IMR-90 (cell line): Measurements from ENCODE around the gene ZSCAN25. TPM values are rescaled to one million over a fixed set of nuclear protein-coding genes. Genes with fewer than 3 reads are reported as not detected.

Source experiments
- ATAC-seq: fragments of 200-7000 bp; cut with Tn5 transposase; 2 replicates; pipeline ENCODE4 v1.9.1; 2020; ENCODE audit warnings: low read depth, mild to moderate bottlenecking, moderate library complexity
- BruUV-seq: library from RNA; stranded (reverse); fragments of 400-500 nt; replicated peaks from 2 replicates; lab custom pipeline; 2021; lab: Mats Ljungman, UMichigan
- CTCF ChIA-PET: fragments of 300-600 bp; formaldehyde crosslinking; extraction: SDS; loops from one replicate; lab custom pipeline; 2021; ENCODE audit warnings: antibody characterized with exemption; lab: Yijun Ruan, JAX
- POLR2A ChIA-PET: fragments of 300-600 bp; sonication (Branson Sonifier 250); formaldehyde crosslinking; loops from one replicate; lab custom pipeline; 2022; ENCODE audit warnings: antibody characterized with exemption; ENCODE audit not compliant: unreplicated experiment; lab: Charles Lee
- DNase-seq: peaks from one replicate; pipeline ENCODE4 v3.0.0; 2013
- H2AFZ ChIP-seq: replicated peaks from 2 replicates; pipeline ENCODE3; 2013; ENCODE audit warnings: low read length, mild to moderate bottlenecking; ENCODE audit not compliant: poor library complexity
- H2AK5ac ChIP-seq: 2 replicates; pipeline ENCODE4 v1.6.1; 2013; ENCODE audit warnings: low read depth, low read length, inconsistent platforms
- H2AK9ac ChIP-seq: replicated peaks from 2 replicates; pipeline ENCODE3; 2013; ENCODE audit warnings: mild to moderate bottlenecking, low read depth, low read length, moderate library complexity; ENCODE audit not compliant: poor library complexity
- H2BK120ac ChIP-seq: 2 replicates; pipeline ENCODE4 v1.6.1; 2013; ENCODE audit warnings: low read depth, low read length, inconsistent platforms
- H2BK15ac ChIP-seq: 3 replicates; pipeline ENCODE4 v1.6.1; 2013; ENCODE audit warnings: low read depth, low read length, inconsistent platforms
- H2BK20ac ChIP-seq: 2 replicates; pipeline ENCODE4 v1.6.1; 2013; ENCODE audit warnings: low read depth, mild to moderate bottlenecking, inconsistent platforms, low read length, moderate library complexity
- H2BK5ac ChIP-seq: 2 replicates; pipeline ENCODE4 v1.6.1; 2013; ENCODE audit warnings: mild to moderate bottlenecking, low read depth, low read length, inconsistent platforms; ENCODE audit not compliant: poor library complexity, severe bottlenecking
- H3K14ac ChIP-seq: replicated peaks from 2 replicates; pipeline ENCODE4 v1.6.1; 2013; ENCODE audit warnings: low read depth, low read length, inconsistent platforms
- H3K18ac ChIP-seq: 2 replicates; pipeline ENCODE4 v1.6.1; 2013; ENCODE audit warnings: low read depth, low read length, control low read depth
- H3K23ac ChIP-seq: 2 replicates; pipeline ENCODE4 v1.6.1; 2013; ENCODE audit warnings: low read depth, low read length, inconsistent platforms
- H3K27ac ChIP-seq: 2 replicates; pipeline ENCODE4 v1.5.1; 2013; ENCODE audit warnings: mild to moderate bottlenecking, control low read depth, low read length; ENCODE audit not compliant: insufficient read depth
- H3K27me3 ChIP-seq: 2 replicates; pipeline ENCODE4 v1.6.1; 2013; ENCODE audit warnings: low read length; ENCODE audit not compliant: control insufficient read depth, insufficient read depth
- H3K36me3 ChIP-seq: 2 replicates; pipeline ENCODE4 v1.6.1; 2013; ENCODE audit warnings: low read length, mixed read lengths; ENCODE audit not compliant: control insufficient read depth, insufficient read depth
- H3K4ac ChIP-seq: 2 replicates; pipeline ENCODE4 v1.6.1; 2013; ENCODE audit warnings: low read depth, low read length, inconsistent platforms
- H3K4me1 ChIP-seq: 2 replicates; pipeline ENCODE4 v1.6.1; 2013; ENCODE audit warnings: low read length, mixed read lengths; ENCODE audit not compliant: control insufficient read depth, insufficient read depth
- H3K4me2 ChIP-seq: 2 replicates; pipeline ENCODE4 v1.6.1; 2013; ENCODE audit warnings: low read depth, mild to moderate bottlenecking, control low read depth, low read length, moderate library complexity
- H3K4me3 ChIP-seq: 2 replicates; pipeline ENCODE4 v1.5.1; 2013; ENCODE audit warnings: low read depth, mild to moderate bottlenecking, control low read depth, low read length, moderate library complexity; ENCODE audit not compliant: insufficient read depth
- H3K56ac ChIP-seq: 2 replicates; pipeline ENCODE4 v1.6.1; 2013; ENCODE audit warnings: low read length, inconsistent platforms; ENCODE audit not compliant: insufficient read depth; ENCODE audit errors: extremely low read depth
- H3K79me1 ChIP-seq, 2 experiments: 2 replicates each; pipeline ENCODE4 v1.6.1; 2013; ENCODE audit warnings: low read length in 2 of 2, inconsistent platforms in 1 of 2, low read depth in 1 of 2
- H3K9ac ChIP-seq: 2 replicates; pipeline ENCODE4 v1.6.1; 2013; ENCODE audit warnings: low read depth, low read length, control low read depth
- H3K9me1 ChIP-seq: 2 replicates; pipeline ENCODE4 v1.6.1; 2013; ENCODE audit warnings: low read length, inconsistent platforms; ENCODE audit not compliant: insufficient read depth
- H3K9me3 ChIP-seq: 2 replicates; pipeline ENCODE4 v1.6.1; 2013; ENCODE audit warnings: low read length; ENCODE audit not compliant: control insufficient read depth, insufficient read depth
- H4K20me1 ChIP-seq: 2 replicates; pipeline ENCODE4 v1.6.1; 2013; ENCODE audit warnings: low read length, inconsistent platforms; ENCODE audit not compliant: insufficient read depth
- H4K5ac ChIP-seq: 2 replicates; pipeline ENCODE4 v1.6.1; 2013; ENCODE audit warnings: mild to moderate bottlenecking, low read depth, low read length, control low read depth
- H4K8ac ChIP-seq, 2 experiments: 2 replicates each; pipeline ENCODE4 v1.6.1; 2013; ENCODE audit warnings: low read depth in 2 of 2, low read length in 2 of 2, control low read depth in 1 of 2, inconsistent platforms in 1 of 2
- H4K91ac ChIP-seq: 2 replicates; pipeline ENCODE4 v1.6.1; 2013; ENCODE audit warnings: low read depth, low read length, inconsistent platforms; ENCODE audit not compliant: insufficient read depth
- BHLHE40 ChIP-seq: fragments of 150-350 bp; IDR thresholded peaks from 2 replicates; pipeline ENCODE4 v1.6.1; 2016; ENCODE audit warnings: mild to moderate bottlenecking, low read depth, low read length
- CEBPB ChIP-seq: IDR thresholded peaks from 2 replicates; pipeline ENCODE4 v1.6.1; 2012; ENCODE audit warnings: low read depth, low read length, improper control_type of control experiment
- FOS ChIP-seq: fragments of 150-350 bp; IDR thresholded peaks from 2 replicates; pipeline ENCODE4 v1.6.1; 2016; ENCODE audit warnings: low read depth, low read length
- MXI1 ChIP-seq: IDR thresholded peaks from 2 replicates; pipeline ENCODE4 v1.6.1; 2012; ENCODE audit warnings: low read depth, mild to moderate bottlenecking, low read length, moderate library complexity, borderline replicate concordance
- RAD21 ChIP-seq: IDR thresholded peaks from 2 replicates; pipeline ENCODE4 v1.6.1; 2012; ENCODE audit warnings: low read length, improper control_type of control experiment
- SMC3 ChIP-seq: fragments of 150-350 bp; IDR thresholded peaks from 2 replicates; pipeline ENCODE4 v1.6.1; 2016; ENCODE audit warnings: low read depth, mild to moderate bottlenecking, antibody characterized with exemption, low read length, moderate library complexity
- WGBS, 2 experiments: methylation state at CpG; one replicate each; pipeline versions ENCODE4 v1.1.5 to v1.1.7; 2013; ENCODE audit warnings: missing lambda C conversion rate in 2 of 2; ENCODE audit not compliant: insufficient read length in 1 of 2; ENCODE audit errors: extremely low coverage in 2 of 2; 5-methylcytosine and 5-hydroxymethylcytosine counted together
- dilution Hi-C: fragments of 300-500 bp; cut with HindIII; formaldehyde crosslinking; loops from one replicate; pipeline ENCODE4 v1.14.3; 2018; ENCODE audit warnings: low sequenced_read_pairs; ENCODE audit not compliant: unreplicated experiment
- in situ Hi-C: fragments of 300-500 bp; cut with MboI; formaldehyde crosslinking; loops from 3 replicates; pipeline ENCODE4 v1.14.3; 2019; ENCODE audit warnings: low sequenced_read_pairs, inconsistent platforms, mixed read lengths
- intact Hi-C: fragments of 100-400 bp; cut with micrococcal nuclease; formaldehyde crosslinking; loops from 2 replicates; pipeline ENCODE4 v1.10.0; 2022
- polyA plus RNA-seq, 3 experiments: library from polyadenylated mRNA; depleted of rRNA; stranded (reverse); fragments of >200 nt; gene quantifications; 2 replicates each; pipeline ENCODE4 v1.2.3, GENCODE V29; 2012; ENCODE audit warnings: low replicate concordance in 1 of 3
- total RNA-seq: library from RNA; depleted of rRNA; stranded (reverse); fragments of >200 nt; gene quantifications from 2 replicates; pipeline ENCODE4 v1.2.3, GENCODE V29; 2012
- TF ChIP-seq, protein P1 (sequence below): conservative IDR thresholded peaks from 2 replicates; pipeline ENCODE4 v1.5.1; 2012; ENCODE audit warnings: mild to moderate bottlenecking, low read depth, low read length, improper control_type of control experiment
- TF ChIP-seq, protein P2 (sequence below): fragments of 150-350 bp; IDR thresholded peaks from 2 replicates; pipeline ENCODE4 v1.6.1; 2016; ENCODE audit warnings: low read depth, mild to moderate bottlenecking, low read length, moderate library complexity, borderline replicate concordance

ZSCAN25 gene
- total and polyA plus RNA-seq, 2 of the 4 experiments (the other 2 are of a cell fraction): 6.2 to 9.0 TPM

DNA sequence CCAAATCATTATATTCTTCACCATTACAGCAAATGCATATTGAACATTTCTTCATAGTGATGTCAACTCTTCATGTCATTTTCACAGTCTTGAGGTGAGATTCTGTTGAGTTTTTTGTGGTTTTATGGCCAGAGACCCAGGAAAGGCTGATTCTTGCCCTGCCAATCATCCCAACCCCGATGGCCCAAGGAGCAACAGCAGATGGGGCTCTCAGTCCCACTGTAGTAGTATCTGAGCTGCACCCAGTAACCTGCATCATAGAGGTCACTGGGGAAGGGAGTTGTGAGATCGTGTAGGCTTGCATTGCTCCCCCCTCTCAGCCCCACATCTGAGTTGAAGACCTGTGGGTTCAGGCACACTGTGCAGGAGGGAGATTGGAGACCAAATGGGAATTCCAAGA lies 26.7 kb downstream of the ZSCAN25 start:
- Histone ChIP-seq H3K79me1 (no peaks in the 10 kb centered on the region), H4K5ac (no peak overlapping the region), H3K9me1 (no peaks in the 10 kb centered on the region), H3K23ac (no peak overlapping the region), H2BK20ac (no peak overlapping the region), H3K18ac (no peak overlapping the region), H3K4me2 (no peak overlapping the region), H3K4me1 (no peaks in the 10 kb centered on the region), H2AFZ (no peak overlapping the region), H2AK5ac (no peak overlapping the region), H4K91ac (no peak overlapping the region), H3K56ac (no peak overlapping the region), H4K8ac (no peak overlapping the region), H3K9ac (no peak overlapping the region), H3K4ac (no peak overlapping the region), H3K4me3 (no peak overlapping the region), H3K14ac (no peak overlapping the region), H3K27me3 (no peaks in the 10 kb centered on the region), H2BK15ac (no peak overlapping the region), H3K27ac (no peak overlapping the region), H3K36me3 (0 out of 2 replicates have a peak, but pooled peaks cover 2% of the 10 kb centered on the region), H2AK9ac (no peak overlapping the region), H4K20me1 (no peaks in the 10 kb centered on the region), H2BK5ac (no peak overlapping the region), H3K9me3 (no peaks in the 10 kb centered on the region), H2BK120ac (no peak overlapping the region)
- BruUV-seq: no TSS peak
- TF ChIP-seq, protein P1, sequence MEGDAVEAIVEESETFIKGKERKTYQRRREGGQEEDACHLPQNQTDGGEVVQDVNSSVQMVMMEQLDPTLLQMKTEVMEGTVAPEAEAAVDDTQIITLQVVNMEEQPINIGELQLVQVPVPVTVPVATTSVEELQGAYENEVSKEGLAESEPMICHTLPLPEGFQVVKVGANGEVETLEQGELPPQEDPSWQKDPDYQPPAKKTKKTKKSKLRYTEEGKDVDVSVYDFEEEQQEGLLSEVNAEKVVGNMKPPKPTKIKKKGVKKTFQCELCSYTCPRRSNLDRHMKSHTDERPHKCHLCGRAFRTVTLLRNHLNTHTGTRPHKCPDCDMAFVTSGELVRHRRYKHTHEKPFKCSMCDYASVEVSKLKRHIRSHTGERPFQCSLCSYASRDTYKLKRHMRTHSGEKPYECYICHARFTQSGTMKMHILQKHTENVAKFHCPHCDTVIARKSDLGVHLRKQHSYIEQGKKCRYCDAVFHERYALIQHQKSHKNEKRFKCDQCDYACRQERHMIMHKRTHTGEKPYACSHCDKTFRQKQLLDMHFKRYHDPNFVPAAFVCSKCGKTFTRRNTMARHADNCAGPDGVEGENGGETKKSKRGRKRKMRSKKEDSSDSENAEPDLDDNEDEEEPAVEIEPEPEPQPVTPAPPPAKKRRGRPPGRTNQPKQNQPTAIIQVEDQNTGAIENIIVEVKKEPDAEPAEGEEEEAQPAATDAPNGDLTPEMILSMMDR: no peak
- no peak for TF ChIP-seq RAD21
- TF ChIP-seq BHLHE40: no peak
- TF ChIP-seq CEBPB: no peak
- TF ChIP-seq MXI1: no peak
- TF ChIP-seq SMC3: no peak
- TF ChIP-seq FOS: no peak
- TF ChIP-seq, protein P2, sequence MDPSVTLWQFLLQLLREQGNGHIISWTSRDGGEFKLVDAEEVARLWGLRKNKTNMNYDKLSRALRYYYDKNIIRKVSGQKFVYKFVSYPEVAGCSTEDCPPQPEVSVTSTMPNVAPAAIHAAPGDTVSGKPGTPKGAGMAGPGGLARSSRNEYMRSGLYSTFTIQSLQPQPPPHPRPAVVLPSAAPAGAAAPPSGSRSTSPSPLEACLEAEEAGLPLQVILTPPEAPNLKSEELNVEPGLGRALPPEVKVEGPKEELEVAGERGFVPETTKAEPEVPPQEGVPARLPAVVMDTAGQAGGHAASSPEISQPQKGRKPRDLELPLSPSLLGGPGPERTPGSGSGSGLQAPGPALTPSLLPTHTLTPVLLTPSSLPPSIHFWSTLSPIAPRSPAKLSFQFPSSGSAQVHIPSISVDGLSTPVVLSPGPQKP: no peak
- DNase-seq (no peak), ATAC-seq (no peak)
- intact Hi-C loops (no loop called here), in situ Hi-C loops (no loop called here), dilution Hi-C loops (no loop called here)
- POLR2A ChIA-PET: no interaction called here
- CTCF ChIA-PET: no interaction called here
- WGBS, 2 experiments: no CpG with 5 or more reads among the region's 2 CpGs
